Liver (tissue), 9 donors: ENCODE results near the gene SLC28A3. TPM values are rescaled to one million over a fixed set of nuclear protein-coding genes. Genes with fewer than 3 reads are reported as not detected.

ENCODE experiments used
- DNase-seq: peaks from one replicate; pipeline ENCODE4 v3.0.0-alpha.2; 2017; ENCODE audit warnings: low spot score
- H3K27ac ChIP-seq, 2 donors: one replicate each; pipeline ENCODE4 v1.7.0; 2013; ENCODE audit warnings: inconsistent platforms in 2 of 2, low read length in 2 of 2, control low read depth in 1 of 2, low read depth in 1 of 2, mild to moderate bottlenecking in 1 of 2
- H3K27me3 ChIP-seq, 4 donors: one replicate each; pipeline versions ENCODE4 v1.6.1 to v1.7.0; 2013; ENCODE audit warnings: low read length in 3 of 4, inconsistent platforms in 1 of 4, mild to moderate bottlenecking in 1 of 4, moderate library complexity in 1 of 4; ENCODE audit not compliant: control insufficient read depth in 4 of 4, insufficient read depth in 4 of 4
- H3K36me3 ChIP-seq, 4 donors: one replicate each; pipeline versions ENCODE4 v1.6.1 to v1.7.0; 2013; ENCODE audit warnings: low read length in 3 of 4, mild to moderate bottlenecking in 3 of 4, low read depth in 1 of 4, moderate library complexity in 1 of 4; ENCODE audit not compliant: control insufficient read depth in 4 of 4, insufficient read depth in 3 of 4
- H3K4me1 ChIP-seq, 4 donors: one replicate each; pipeline versions ENCODE4 v1.6.1 to v1.7.0; 2013; ENCODE audit warnings: low read length in 3 of 4, mild to moderate bottlenecking in 3 of 4, moderate library complexity in 1 of 4; ENCODE audit not compliant: control insufficient read depth in 4 of 4, insufficient read depth in 4 of 4
- H3K4me3 ChIP-seq, 3 donors: one replicate each; pipeline versions ENCODE4 v1.6.1 to v1.7.0; 2013; ENCODE audit warnings: low read length in 3 of 3, control low read depth in 1 of 3, low read depth in 1 of 3, mild to moderate bottlenecking in 1 of 3
- H3K9ac ChIP-seq, 2 donors: one replicate each; pipeline ENCODE4 v1.7.0; 2013; ENCODE audit warnings: low read length in 2 of 2, mild to moderate bottlenecking in 2 of 2, moderate library complexity in 2 of 2, control low read depth in 1 of 2, low read depth in 1 of 2
- H3K9me3 ChIP-seq, 4 donors: one replicate each; pipeline versions ENCODE4 v1.6.1 to v1.7.0; 2013; ENCODE audit warnings: low read length in 3 of 4; ENCODE audit not compliant: control insufficient read depth in 4 of 4
- ATF3 ChIP-seq: IDR thresholded peaks from 2 replicates; pipeline ENCODE4 v1.6.1; 2016; ENCODE audit warnings: antibody characterized with exemption
- CTCF ChIP-seq: fragments of 150-350 bp; IDR thresholded peaks from 2 replicates; pipeline ENCODE4 v1.5.1; 2017; ENCODE audit warnings: improper control_type of control experiment, low read depth, low read length; ENCODE audit not compliant: missing input control
- EGR1 ChIP-seq, 2 donors: IDR thresholded peaks; 2 replicates each; pipeline ENCODE4 v1.6.1; 2016 to 2018; ENCODE audit warnings: antibody characterized with exemption in 2 of 2, low read depth in 2 of 2
- FOXA1 ChIP-seq: IDR thresholded peaks from 2 replicates; pipeline ENCODE4 v1.6.1; 2016; ENCODE audit warnings: antibody characterized with exemption
- FOXA2 ChIP-seq: IDR thresholded peaks from 2 replicates; pipeline ENCODE4 v1.6.1; 2016; ENCODE audit warnings: antibody characterized with exemption
- GABPA ChIP-seq, 2 donors: IDR thresholded peaks in 1 of 2; conservative IDR thresholded peaks in 1 of 2; 2 replicates each; pipeline ENCODE4 v1.6.1; 2016; ENCODE audit warnings: antibody characterized with exemption in 2 of 2, mild to moderate bottlenecking in 1 of 2, moderate library complexity in 1 of 2
- HNF4A ChIP-seq, 2 donors: conservative IDR thresholded peaks; 2 replicates each; pipeline ENCODE4 v1.6.1; 2016; ENCODE audit warnings: antibody characterized with exemption in 2 of 2, mild to moderate bottlenecking in 2 of 2
- HNF4G ChIP-seq: IDR thresholded peaks from 2 replicates; pipeline ENCODE4 v1.6.1; 2016; ENCODE audit warnings: antibody characterized with exemption
- JUND ChIP-seq, 2 donors: IDR thresholded peaks; 2 replicates each; pipeline ENCODE4 v1.6.1; 2016; ENCODE audit warnings: antibody characterized with exemption in 2 of 2
- MAX ChIP-seq: IDR thresholded peaks from 2 replicates; pipeline ENCODE4 v1.6.1; 2016; ENCODE audit warnings: antibody characterized with exemption
- NR2F2 ChIP-seq: IDR thresholded peaks from 2 replicates; pipeline ENCODE4 v1.6.1; 2016; ENCODE audit warnings: antibody characterized with exemption
- RAD21 ChIP-seq, 2 donors: IDR thresholded peaks; 2 replicates each; pipeline ENCODE4 v1.6.1; 2016; ENCODE audit warnings: antibody characterized with exemption in 2 of 2, mild to moderate bottlenecking in 2 of 2
- REST ChIP-seq: IDR thresholded peaks from 2 replicates; pipeline ENCODE4 v1.6.1; 2016; ENCODE audit warnings: antibody characterized with exemption, mild to moderate bottlenecking
- RXRA ChIP-seq, 2 donors: IDR thresholded peaks; 2 replicates each; pipeline ENCODE4 v1.6.1; 2017 to 2018; ENCODE audit warnings: antibody characterized with exemption in 2 of 2, mild to moderate bottlenecking in 1 of 2
- TAF1 ChIP-seq: conservative IDR thresholded peaks from 2 replicates; pipeline ENCODE4 v1.6.1; 2016; ENCODE audit warnings: antibody characterized with exemption, mild to moderate bottlenecking
- YY1 ChIP-seq: IDR thresholded peaks from 2 replicates; pipeline ENCODE4 v1.6.1; 2016; ENCODE audit warnings: antibody characterized with exemption, mild to moderate bottlenecking
- ZBTB33 ChIP-seq: IDR thresholded peaks from 2 replicates; pipeline ENCODE4 v1.6.1; 2016; ENCODE audit warnings: antibody characterized with exemption
- WGBS: extraction: QIAGEN DNeasy Blood & Tissue Kit; methylation state at CpG from one replicate; pipeline ENCODE4 v1.1.7; 2013; 5-methylcytosine and 5-hydroxymethylcytosine counted together
- polyA plus RNA-seq, 2 donors: library from polyadenylated mRNA; stranded (reverse) in 1 of 2; unstranded in 1 of 2; fragments of 200-250 nt in 1 of 2; fragments of >200 nt in 1 of 2; fragmentation: Nextera tagmentation in 1 of 2; extraction: Ambion mirVana in 1 of 2; gene quantifications; one replicate each; pipeline versions ENCODE4 v1.2.1 to v1.2.3, GENCODE V29; 2013 to 2015
- total RNA-seq, 2 donors: library from RNA; depleted of rRNA; stranded (reverse); fragments of >200 nt; gene quantifications; one replicate each; pipeline ENCODE4 v1.2.3, GENCODE V29; 2014
- donor health status: healthy.
- donor health status: healthy.
- donor health status: healthy.
- donor health status: healthy.
- donor health status: healthy.

Gene SLC28A3
- total and polyA plus RNA-seq, 4 donors, result 0.07 to 1.3 (median 0.28) TPM

- Histone ChIP-seq H3K36me3 (no peaks in the 10 kb centered on the region), H3K9ac (no peak overlapping the region), H3K4me1 (no peaks in the 10 kb centered on the region), H3K27ac (no peak overlapping the region), H3K9me3 (peaks cover 0 to 12% (median 5%) of the 10 kb centered on the region in 4 donors), H3K27me3 (no peaks in the 10 kb centered on the region), H3K4me3 (no peak overlapping the region)
- WGBS, result 88% methylated on average over 2 of the region's 2 CpGs
- no peak for DNase-seq
- TF ChIP-seq ZBTB33 (no peak), ATF3 (no peak), MAX (no peak), CTCF (no peak), NR2F2 (no peak), RXRA (IDR thresholded peaks at IDR 0.05) (no peak), HNF4G (no peak), YY1 (no peak), FOXA2 (no peak), EGR1 (IDR thresholded peaks at IDR 0.05; ENCODE audit: low read depth in 2 of 2) (no peak), FOXA1 (no peak)
Measured at GRCh38 chr9:84239343-84239742, 101.2 kb downstream of the SLC28A3 start.

- TF ChIP-seq ATF3 (no peak), HNF4A (conservative IDR thresholded peaks at IDR 0.05) (no peak), TAF1 (no peak), YY1 (no peak), NR2F2 (no peak), HNF4G (no peak), RAD21 (IDR thresholded peaks at IDR 0.05) (no peak), EGR1 (IDR thresholded peaks at IDR 0.05; ENCODE audit: low read depth in 2 of 2) (no peak), ZBTB33 (no peak), RXRA (IDR thresholded peaks at IDR 0.05) (no peak), FOXA1 (no peak), REST (no peak), GABPA (IDR thresholded peaks at IDR 0.05 in 1 of 2, conservative IDR thresholded peaks at IDR 0.05 in 1 of 2) (no peak), JUND (IDR thresholded peaks at IDR 0.05) (no peak)
- DNase-seq, result no peak
- no peaks in the 10 kb centered on the region for H3K36me3 ChIP-seq
- WGBS, result 82% methylated on average over 4 of the region's 4 CpGs
- H3K27me3 ChIP-seq, result no peaks in the 10 kb centered on the region
- no peak overlapping the region for H3K9ac ChIP-seq
- no peak overlapping the region for H3K27ac ChIP-seq
- peaks cover 0 to 12% (median 5%) of the 10 kb centered on the region in 4 donors for H3K9me3 ChIP-seq
- H3K4me3 ChIP-seq, result no peak overlapping the region
- H3K4me1 ChIP-seq, result no peaks in the 10 kb centered on the region
Measured at GRCh38 chr9:84238652-84239051, 101.9 kb downstream of the SLC28A3 start.
